NCI-H524 (cell line): ENCODE measurements around the gene VPS35L.
"Not testable (repeated sequence)": the region's sequence is repeated elsewhere in the genome, so short reads cannot be mapped to it uniquely, and the experiment has no call there.

Source experiments
- DNase-seq, 2 experiments: peaks; one replicate each; lab custom pipeline; 2025; lab: John Stamatoyannopoulos, UW

Gene VPS35L

GRCh38 chr16:19540241-19540970 is 15.1 kb upstream of the VPS35L start:
- no peak for DNase-seq

GRCh38 chr16:19542138-19542821 is 13.2 kb upstream of the VPS35L start:
- peak; percentile 87 to 98 for DNase-seq

GRCh38 chr16:19543278-19543996 is 12.1 kb upstream of the VPS35L start:
- not testable (repeated sequence) for DNase-seq

- DNase-seq = no peak
Observed at GRCh38 chr16:19548144-19548543, 7.4 kb upstream of the VPS35L start.

DNA sequence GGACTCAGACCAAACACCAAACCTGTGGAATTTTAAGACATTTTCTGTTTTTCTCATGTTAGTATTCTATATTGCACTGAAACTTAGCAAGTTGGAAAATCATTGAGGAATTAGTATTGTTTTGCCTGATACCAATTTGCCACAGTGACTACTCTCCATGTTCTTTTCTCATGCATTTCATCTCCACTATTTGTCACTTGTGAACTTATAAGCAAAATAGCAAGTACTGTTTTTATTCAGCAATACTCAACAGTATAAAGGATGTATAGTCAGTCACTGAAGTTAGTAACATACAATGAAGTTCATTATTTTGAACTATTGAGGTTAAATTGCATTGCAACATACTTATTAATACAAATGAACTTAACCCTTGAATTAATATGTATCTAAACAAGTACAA is 5.8 kb upstream of the VPS35L start:
- DNase-seq = no peak

DNA sequence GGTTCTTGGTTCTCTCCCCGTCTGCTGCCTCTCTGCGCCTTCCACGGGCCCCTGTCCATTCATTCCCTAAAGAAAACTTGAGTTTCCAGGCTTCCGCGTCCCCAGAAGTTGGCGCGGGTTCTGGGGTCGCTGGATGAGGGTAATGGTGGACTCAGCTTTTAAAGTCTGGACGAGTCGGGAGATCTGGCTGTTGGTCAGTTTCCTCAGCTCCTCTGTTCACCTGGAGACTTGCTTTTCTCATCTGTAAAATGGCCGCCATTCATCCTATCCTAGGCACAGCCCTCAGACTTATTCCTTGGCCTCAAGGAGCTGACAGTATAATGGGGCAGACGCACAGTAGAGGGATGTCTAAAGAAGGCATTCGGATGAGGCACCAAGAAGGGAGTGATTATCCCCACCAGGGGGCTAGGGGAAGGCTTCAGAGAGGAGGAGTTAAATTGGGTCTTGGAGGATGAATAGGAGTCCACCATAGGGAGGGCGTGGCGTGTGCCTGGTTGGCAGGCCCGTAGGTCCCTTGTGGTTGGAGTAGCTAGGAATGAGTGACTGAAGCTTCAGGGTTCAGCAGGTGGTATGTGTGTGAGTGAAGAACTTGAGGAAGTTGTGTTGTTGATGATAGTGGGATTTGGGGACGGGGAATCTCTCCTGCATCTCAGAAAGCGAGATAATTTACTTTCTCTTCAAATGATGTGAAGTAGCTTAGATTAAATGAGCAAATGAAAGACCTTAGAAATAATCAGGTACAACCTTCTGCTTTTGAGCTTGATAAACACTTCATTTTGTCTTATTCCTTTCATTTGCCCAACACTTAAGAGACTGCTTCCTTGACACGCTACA is 652 bp downstream of the VPS35L start:
- DNase-seq = peak in 1 of 2 experiments; percentile 26

DNA sequence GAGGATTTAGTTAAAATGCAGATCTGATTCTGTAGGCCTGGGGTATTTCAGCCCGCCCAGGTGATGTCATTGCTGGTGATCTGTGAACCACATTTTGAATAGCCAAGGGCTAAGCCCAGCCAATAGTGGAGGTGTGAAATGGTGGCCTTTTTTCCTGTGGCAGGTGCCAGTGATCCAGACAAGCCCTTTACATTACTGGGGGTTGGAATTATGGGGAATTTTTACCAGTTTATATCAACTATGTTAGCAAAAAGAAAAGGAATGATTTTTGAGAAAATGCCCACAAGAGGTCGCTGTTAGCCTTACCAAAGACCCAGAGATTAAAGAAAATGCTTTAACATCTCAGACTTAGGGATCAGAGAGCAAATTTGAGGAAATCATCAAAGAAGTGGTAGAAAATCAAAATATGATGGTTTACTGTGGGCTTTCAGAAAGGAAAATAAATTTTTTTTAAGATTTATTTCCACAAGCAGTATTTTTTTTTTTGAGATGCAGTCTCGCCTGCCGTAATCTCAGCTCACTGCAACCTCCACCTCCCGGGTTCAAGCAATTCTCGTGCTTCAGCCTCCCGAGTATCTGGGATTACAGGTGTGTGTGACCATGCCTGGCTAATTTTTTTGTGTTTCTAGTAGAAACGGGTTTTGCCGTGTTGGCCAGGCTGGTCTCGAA is 3.9 kb downstream of the VPS35L start:
- peak in 1 of 2 experiments; percentile 64 for DNase-seq

- no peak for DNase-seq
Observed at GRCh38 chr16:19560078-19560477, 4.6 kb downstream of the VPS35L start.

- DNase-seq = no peak
Observed at GRCh38 chr16:19563377-19563776, 7.9 kb downstream of the VPS35L start.

- no peak for DNase-seq
Observed at GRCh38 chr16:19566362-19566761, 10.9 kb downstream of the VPS35L start.

GRCh38 chr16:19567560-19567959 is 12.1 kb downstream of the VPS35L start:
- no peak for DNase-seq

DNA sequence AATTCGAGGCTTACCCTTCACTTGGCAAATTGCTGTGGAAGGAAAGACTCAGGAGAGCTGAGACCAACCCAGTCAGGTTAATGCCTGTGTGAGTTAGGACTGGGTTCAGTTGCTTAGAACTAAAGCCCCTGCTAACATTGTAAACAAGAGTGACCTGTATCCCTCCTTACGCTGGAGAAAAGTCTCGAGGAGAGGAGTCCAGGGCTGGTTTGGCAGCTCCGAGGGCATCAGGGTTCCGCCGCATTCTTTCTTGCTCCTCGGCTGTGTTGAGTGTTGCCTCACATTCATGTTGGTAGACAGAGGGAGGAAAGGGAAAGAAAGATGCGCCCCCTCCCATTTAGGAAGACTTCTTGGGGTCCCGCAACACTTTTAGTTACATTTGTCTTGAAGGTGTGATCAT is 18.5 kb downstream of the VPS35L start:
- no peak for DNase-seq

DNA sequence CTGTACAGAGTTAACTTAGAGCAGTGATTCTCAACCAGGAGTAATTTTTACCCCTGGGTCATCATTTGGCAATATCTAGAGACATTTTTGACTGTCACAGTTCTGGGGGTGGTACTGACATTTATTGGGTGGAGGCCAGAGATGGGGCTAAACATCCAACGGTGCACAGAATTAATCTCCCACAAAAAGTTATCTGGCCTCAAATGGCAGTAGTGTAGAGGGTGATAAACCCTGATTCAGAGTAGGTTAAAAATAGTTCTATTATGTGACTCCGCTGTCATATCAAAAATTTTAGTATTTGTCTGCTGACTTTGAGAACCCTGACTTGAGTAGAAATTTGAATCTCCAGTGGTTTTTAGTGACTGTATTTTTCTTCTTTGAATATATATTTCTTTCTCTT is 19.1 kb downstream of the VPS35L start:
- no peak for DNase-seq

DNA sequence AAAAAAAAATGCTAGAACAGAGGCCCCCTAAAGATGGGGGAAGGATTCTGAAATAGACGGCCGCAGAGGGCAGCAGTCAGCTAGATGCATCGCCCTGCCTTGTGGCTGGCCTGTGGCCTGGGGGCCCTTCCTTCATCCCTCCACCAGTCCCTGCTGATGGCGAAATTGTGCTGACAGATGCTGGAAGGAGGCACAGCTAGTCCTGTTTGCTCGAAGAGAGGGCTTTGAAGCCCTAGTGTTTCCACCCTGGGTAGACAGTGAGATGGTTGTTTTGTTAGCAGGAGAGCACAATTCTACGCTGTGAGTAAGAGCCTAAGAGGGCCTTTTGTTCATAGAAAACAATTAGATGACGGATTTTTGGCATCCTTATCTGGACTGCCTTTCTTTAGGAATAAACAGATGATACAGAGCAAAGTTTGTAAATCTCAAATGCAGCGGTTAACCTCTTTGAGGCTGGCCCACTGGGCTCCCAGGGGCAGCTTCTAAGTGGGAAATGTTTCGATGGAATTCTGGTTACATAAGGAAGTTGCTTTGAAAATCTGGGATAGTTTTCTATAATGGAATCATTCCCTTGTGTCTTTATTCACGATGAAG is 23.0 kb downstream of the VPS35L start:
- no peak for DNase-seq

- no peak for DNase-seq
Observed at GRCh38 chr16:19582050-19582831, 26.7 kb downstream of the VPS35L start.

- peak; percentile 41 for DNase-seq
Observed at GRCh38 chr16:19583665-19584300, 28.3 kb downstream of the VPS35L start.

GRCh38 chr16:19588661-19589060 is 33.2 kb downstream of the VPS35L start:
- DNase-seq = peak; percentile 7 to 78

DNA sequence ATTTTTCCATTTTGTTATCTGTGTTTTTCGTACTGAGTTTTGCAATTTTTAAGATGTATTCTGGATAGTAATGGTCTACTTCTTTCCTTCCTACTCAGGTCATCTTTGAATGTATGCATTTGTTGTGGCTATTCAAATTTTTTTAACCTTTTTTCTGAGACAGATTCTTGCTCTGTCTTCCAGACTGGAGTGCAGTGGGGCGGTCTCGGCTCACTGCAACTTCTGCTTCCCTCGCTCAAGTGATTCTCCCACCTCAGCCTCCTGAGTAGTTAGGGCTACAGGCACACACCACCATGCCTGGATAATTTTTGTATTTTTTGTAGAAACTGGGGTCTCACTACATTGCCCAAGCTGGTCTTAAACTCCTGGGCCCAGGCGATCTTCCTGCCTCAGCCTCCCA is 33.6 kb downstream of the VPS35L start:
- no peak for DNase-seq

DNA sequence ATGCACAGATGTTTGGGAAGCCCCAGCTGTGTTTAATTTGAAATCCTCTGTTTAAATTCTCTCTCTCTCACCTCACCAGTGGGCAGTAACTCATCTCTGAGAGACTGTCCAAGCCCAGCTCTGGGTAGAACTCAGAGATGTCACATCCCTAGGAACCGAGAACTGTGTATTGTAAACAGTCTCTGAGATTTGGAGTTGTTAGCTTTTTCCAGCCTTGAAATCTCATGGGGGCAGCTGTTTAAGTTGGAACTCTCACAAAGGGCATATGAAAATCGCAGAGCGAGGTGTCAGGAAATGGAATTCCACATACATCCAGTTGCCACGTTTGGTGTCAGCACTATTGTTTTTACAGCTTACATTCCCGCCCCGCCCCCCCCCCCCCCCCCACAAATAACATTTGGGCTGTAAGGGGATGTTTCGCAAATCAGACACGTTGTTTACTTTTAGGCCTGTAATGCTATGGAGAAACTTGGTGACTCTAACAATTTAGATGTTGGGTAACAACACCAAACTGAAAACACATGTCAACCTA is 34.3 kb downstream of the VPS35L start:
- no peak for DNase-seq
